SK-N-SH (cell line): ENCODE data around the gene CADM1. TPM values are rescaled to one million over a fixed set of nuclear protein-coding genes. Genes with fewer than 3 reads are reported as not detected.

Source experiments
- CTCF ChIA-PET: fragments of 300-600, 350-600 bp; formaldehyde crosslinking; extraction: SDS; loops from one replicate; lab custom pipeline; 2021; lab: Yijun Ruan, JAX
- POLR2A ChIA-PET: fragments of 350-600 bp; sonication (Branson Sonifier 250); formaldehyde crosslinking; extraction: SDS; loops from one replicate; lab custom pipeline; 2020; ENCODE audit warnings: antibody characterized with exemption, inconsistent platforms; lab: Yijun Ruan, JAX
- DNase-seq: peaks from one replicate; pipeline ENCODE4 v3.0.0; 2012
- H2AFZ ChIP-seq: fragments of 200-600 bp; sonication (generic); 2 replicates; pipeline ENCODE4 v1.8.1; 2016; ENCODE audit warnings: antibody characterized with exemption, mild to moderate bottlenecking, low read depth
- H3F3A ChIP-seq: fragments of 200-600 bp; sonication (generic); replicated peaks from 2 replicates; pipeline ENCODE3; 2016; ENCODE audit warnings: antibody characterized with exemption, mild to moderate bottlenecking; ENCODE audit not compliant: insufficient read depth
- H3K27ac ChIP-seq, 2 experiments: fragments of 200-500 bp in 1 of 2; fragments of 200-600 bp in 1 of 2; sonication (Bioruptor generic) in 1 of 2; sonication (generic), shearing (Covaris generic) in 1 of 2; 2 replicates each; pipeline versions ENCODE4 v1.5.1 to v1.6.1; 2014 to 2016; ENCODE audit warnings: low read depth in 2 of 2, inconsistent platforms in 1 of 2, low read length in 1 of 2, mild to moderate bottlenecking in 1 of 2, mixed read lengths in 1 of 2
- H3K27me3 ChIP-seq: fragments of 200-600 bp; sonication (generic), shearing (Covaris generic); 2 replicates; pipeline ENCODE4 v1.6.1; 2016; ENCODE audit warnings: mixed run types; ENCODE audit not compliant: insufficient read depth
- H3K36me3 ChIP-seq, 2 experiments: fragments of 200-500 bp in 1 of 2; fragments of 200-600 bp in 1 of 2; sonication (Bioruptor generic) in 1 of 2; sonication (generic) in 1 of 2; replicated peaks in 1 of 2; 2 replicates each; pipeline versions ENCODE3 to v1.5.1; 2014 to 2016; ENCODE audit warnings: low read length in 1 of 2, mild to moderate bottlenecking in 1 of 2; ENCODE audit not compliant: insufficient read depth in 2 of 2, control insufficient read depth in 1 of 2
- H3K4me1 ChIP-seq, 2 experiments: fragments of 200-500 bp in 1 of 2; fragments of 200-600 bp in 1 of 2; sonication (Bioruptor generic) in 1 of 2; sonication (generic), shearing (Covaris generic) in 1 of 2; 2 replicates each; pipeline versions ENCODE4 v1.5.1 to v1.6.1; 2014 to 2016; ENCODE audit warnings: low read depth in 1 of 2, low read length in 1 of 2, mixed run types in 1 of 2; ENCODE audit not compliant: insufficient read depth in 2 of 2, control insufficient read depth in 1 of 2
- H3K4me2 ChIP-seq: fragments of 200-600 bp; sonication (generic), shearing (Covaris generic); 2 replicates; pipeline ENCODE4 v1.6.1; 2017; ENCODE audit warnings: mixed run types
- H3K4me3 ChIP-seq, 2 experiments: fragments of 200-500 bp in 1 of 2; fragments of 200-600 bp in 1 of 2; sonication (Bioruptor generic) in 1 of 2; sonication (generic), shearing (Covaris generic) in 1 of 2; 2 replicates each; pipeline versions ENCODE4 v1.5.1 to v1.8.1; 2014 to 2016; ENCODE audit warnings: low read depth in 2 of 2, inconsistent platforms in 1 of 2, low read length in 1 of 2, mild to moderate bottlenecking in 1 of 2, mixed read lengths in 1 of 2, moderate library complexity in 1 of 2
- H3K79me2 ChIP-seq: fragments of 200-600 bp; sonication (generic); 2 replicates; pipeline ENCODE4 v1.8.1; 2017; ENCODE audit warnings: mild to moderate bottlenecking; ENCODE audit not compliant: insufficient read depth
- H3K9ac ChIP-seq: fragments of 200-600 bp; sonication (generic); 2 replicates; pipeline ENCODE4 v1.6.1; 2017; ENCODE audit warnings: mixed run types
- H3K9me2 ChIP-seq: fragments of 200-600 bp; sonication (generic); 2 replicates; pipeline ENCODE4 v1.6.1; 2017; ENCODE audit warnings: mixed run types
- H3K9me3 ChIP-seq: fragments of 200-600 bp; sonication (generic); 2 replicates; pipeline ENCODE4 v1.6.1; 2017; ENCODE audit warnings: mixed run types, mild to moderate bottlenecking, moderate library complexity
- H4K20me1 ChIP-seq: fragments of 200-600 bp; sonication (generic); 2 replicates; pipeline ENCODE4 v1.6.1; 2017; ENCODE audit warnings: mild to moderate bottlenecking, mixed run types; ENCODE audit not compliant: insufficient read depth
- CHD2 ChIP-seq: fragments of 150-350 bp; IDR thresholded peaks from 2 replicates; pipeline ENCODE4 v1.6.1; 2018; ENCODE audit warnings: low read length; ENCODE audit not compliant: partially characterized antibody
- ELF1 ChIP-seq: IDR thresholded peaks from 2 replicates; pipeline ENCODE4 v1.4.0; 2012
- EP300 ChIP-seq, 2 experiments: IDR thresholded peaks; 2 replicates each; pipeline versions ENCODE4 v1.4.0 to v1.6.1; 2012; ENCODE audit warnings: borderline replicate concordance in 1 of 2, low read depth in 1 of 2, low read length in 1 of 2
- EZH2phosphoT487 ChIP-seq: fragments of 200-600 bp; sonication (generic); IDR thresholded peaks from 2 replicates; pipeline ENCODE4 v1.6.1; 2017; ENCODE audit warnings: low read depth, mixed run types, mild to moderate bottlenecking, antibody characterized with exemption, moderate library complexity, borderline replicate concordance
- FOXJ3 ChIP-seq: sonication (generic); formaldehyde crosslinking; IDR thresholded peaks from 2 replicates; pipeline ENCODE4 v1.5.1; 2020; ENCODE audit warnings: mild to moderate bottlenecking, missing genetic modification reagents
- FOXM1 ChIP-seq: IDR thresholded peaks from 2 replicates; pipeline ENCODE4 v1.4.0; 2012; ENCODE audit warnings: low read depth, mild to moderate bottlenecking
- GATA2 ChIP-seq: sonication (generic); formaldehyde crosslinking; IDR thresholded peaks from 2 replicates; pipeline ENCODE4 v1.5.0; 2020; ENCODE audit warnings: mild to moderate bottlenecking, missing genetic modification reagents
- JUND ChIP-seq: IDR thresholded peaks from 2 replicates; pipeline ENCODE4 v1.4.0; 2012
- PBX3 ChIP-seq: IDR thresholded peaks from 2 replicates; pipeline ENCODE4; 2012
- POLR2AphosphoS5 ChIP-seq: IDR thresholded peaks from 2 replicates; pipeline ENCODE4 v1.6.1; 2012; ENCODE audit warnings: low read depth, low read length
- RCOR1 ChIP-seq: fragments of 150-350 bp; IDR thresholded peaks from 2 replicates; pipeline ENCODE4 v1.6.1; 2017; ENCODE audit warnings: antibody characterized with exemption, low read length
- SIN3A ChIP-seq: IDR thresholded peaks from 2 replicates; pipeline ENCODE4 v1.6.1; 2012; ENCODE audit warnings: low read depth, mild to moderate bottlenecking, low read length, moderate library complexity, borderline replicate concordance
- SMC3 ChIP-seq: IDR thresholded peaks from 2 replicates; pipeline ENCODE4 v1.6.1; 2012; ENCODE audit warnings: low read depth, low read length, improper control_type of control experiment
- TAF1 ChIP-seq: IDR thresholded peaks from 2 replicates; pipeline ENCODE4 v1.6.1; 2012; ENCODE audit warnings: low read depth, mild to moderate bottlenecking, low read length, moderate library complexity, borderline replicate concordance
- USF1 ChIP-seq: IDR thresholded peaks from 2 replicates; pipeline ENCODE4 v1.4.0; 2012; ENCODE audit warnings: low read depth, borderline replicate concordance
- USF2 ChIP-seq: fragments of 150-350 bp; IDR thresholded peaks from 2 replicates; pipeline ENCODE4 v1.6.1; 2017; ENCODE audit warnings: antibody characterized with exemption, low read length, low read depth, borderline replicate concordance
- WGBS: methylation state at CpG from one replicate; pipeline ENCODE4 v1.1.6; 2017; ENCODE audit warnings: low lambda C conversion rate; 5-methylcytosine and 5-hydroxymethylcytosine counted together
- polyA plus RNA-seq, 3 experiments: library from polyadenylated mRNA; depleted of rRNA; stranded (reverse); fragments of >200 nt; gene quantifications; 2 replicates each; pipeline ENCODE4 v1.2.3, GENCODE V29; 2012
- TF ChIP-seq, protein P1 (sequence below): fragments of 200-600 bp; sonication (generic); IDR thresholded peaks from 2 replicates; pipeline ENCODE4 v1.6.1; 2017; ENCODE audit warnings: antibody characterized with exemption, mild to moderate bottlenecking, moderate library complexity
- TF ChIP-seq, protein P2 (sequence below): IDR thresholded peaks from 2 replicates; pipeline ENCODE4 v1.4.0; 2012; ENCODE audit warnings: low read depth

Gene CADM1
- polyA plus RNA-seq, 1 of the 3 experiments (the other 2 are of a cell fraction), result 7.9 TPM

DNA sequence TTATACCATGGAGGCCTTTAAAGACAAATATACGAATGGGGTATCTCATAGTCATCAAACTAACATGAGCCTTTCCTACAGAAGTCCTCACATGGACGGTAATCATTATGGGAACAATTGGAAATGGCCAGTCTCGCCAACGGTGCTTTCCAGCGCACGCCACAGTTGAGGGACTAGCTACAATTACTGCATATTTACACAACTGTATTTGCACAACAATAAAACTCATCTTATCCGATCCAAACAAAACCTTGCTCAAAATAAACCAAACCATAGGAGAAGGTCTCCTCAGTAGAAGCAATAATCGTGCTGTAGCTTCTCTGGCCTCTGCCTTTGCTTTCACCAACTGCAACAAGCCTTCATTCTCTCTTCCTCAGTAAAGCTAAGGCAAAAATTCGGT is 5.9 kb downstream of the CADM1 start:
- 83% methylated on average over 9 of the region's 9 CpGs for WGBS
- no peaks in the 10 kb centered on the region for H3K27me3 ChIP-seq
- H3K4me1 ChIP-seq, result peaks cover 3 to 25% of the 10 kb centered on the region in 2 experiments; a peak in 2 of 4 replicates
- CTCF ChIA-PET, result interaction anchor here (0.9 to 5.5 kb wide), 3 partner anchors 117 to 724 kb away, joined by 3 to 28 read pairs (median 3); no protein-coding TSS in a partner anchor
- H4K20me1 ChIP-seq, result no peaks in the 10 kb centered on the region
- POLR2A ChIA-PET, result interaction anchor here (0.7 kb wide), 1 partner anchor 265 kb away, joined by 3 read pairs; no protein-coding TSS in a partner anchor
- TF ChIP-seq ELF1, result no peak
- no peak for TF ChIP-seq TAF1
- TF ChIP-seq CHD2, result no peak
- TF ChIP-seq GATA2, result no peak
- TF ChIP-seq EZH2phosphoT487, result no peak
- no peak for TF ChIP-seq FOXM1
- no peak for TF ChIP-seq SMC3
- TF ChIP-seq, protein P1, sequence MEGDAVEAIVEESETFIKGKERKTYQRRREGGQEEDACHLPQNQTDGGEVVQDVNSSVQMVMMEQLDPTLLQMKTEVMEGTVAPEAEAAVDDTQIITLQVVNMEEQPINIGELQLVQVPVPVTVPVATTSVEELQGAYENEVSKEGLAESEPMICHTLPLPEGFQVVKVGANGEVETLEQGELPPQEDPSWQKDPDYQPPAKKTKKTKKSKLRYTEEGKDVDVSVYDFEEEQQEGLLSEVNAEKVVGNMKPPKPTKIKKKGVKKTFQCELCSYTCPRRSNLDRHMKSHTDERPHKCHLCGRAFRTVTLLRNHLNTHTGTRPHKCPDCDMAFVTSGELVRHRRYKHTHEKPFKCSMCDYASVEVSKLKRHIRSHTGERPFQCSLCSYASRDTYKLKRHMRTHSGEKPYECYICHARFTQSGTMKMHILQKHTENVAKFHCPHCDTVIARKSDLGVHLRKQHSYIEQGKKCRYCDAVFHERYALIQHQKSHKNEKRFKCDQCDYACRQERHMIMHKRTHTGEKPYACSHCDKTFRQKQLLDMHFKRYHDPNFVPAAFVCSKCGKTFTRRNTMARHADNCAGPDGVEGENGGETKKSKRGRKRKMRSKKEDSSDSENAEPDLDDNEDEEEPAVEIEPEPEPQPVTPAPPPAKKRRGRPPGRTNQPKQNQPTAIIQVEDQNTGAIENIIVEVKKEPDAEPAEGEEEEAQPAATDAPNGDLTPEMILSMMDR, result no peak
- TF ChIP-seq USF1, result no peak
- TF ChIP-seq EP300 (IDR thresholded peaks at IDR 0.05; ENCODE audit: borderline replicate concordance in 1 of 2, low read depth in 1 of 2, low read length in 1 of 2), result no peak
- TF ChIP-seq, protein P2, sequence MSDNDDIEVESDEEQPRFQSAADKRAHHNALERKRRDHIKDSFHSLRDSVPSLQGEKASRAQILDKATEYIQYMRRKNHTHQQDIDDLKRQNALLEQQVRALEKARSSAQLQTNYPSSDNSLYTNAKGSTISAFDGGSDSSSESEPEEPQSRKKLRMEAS, result no peak
- no peak for TF ChIP-seq PBX3
- TF ChIP-seq SIN3A, result no peak
- TF ChIP-seq RCOR1, result no peak
- no peak for TF ChIP-seq JUND
- TF ChIP-seq POLR2AphosphoS5, result no peak
- TF ChIP-seq USF2, result no peak
- no peak for TF ChIP-seq FOXJ3 (CRISPR knock-in tag)
- no peaks in the 10 kb centered on the region for H3K79me2 ChIP-seq
- H3K4me3 ChIP-seq, result no peak overlapping the region
- no peak overlapping the region for H2AFZ ChIP-seq
- H3K27ac ChIP-seq, result no peak overlapping the region
- no peak for DNase-seq
- H3K4me2 ChIP-seq, result no peak overlapping the region
- H3F3A ChIP-seq, result no peaks in the 10 kb centered on the region
- no peak overlapping the region for H3K9ac ChIP-seq
- H3K9me2 ChIP-seq, result no peaks in the 10 kb centered on the region
- no peaks in the 10 kb centered on the region for H3K9me3 ChIP-seq
- peaks cover 0 to 2% of the 10 kb centered on the region in 2 experiments for H3K36me3 ChIP-seq
